Measurements from ENCODE around the gene IRF1. TPM values are rescaled to one million over a fixed set of nuclear protein-coding genes. Genes with fewer than 3 reads are reported as not detected.

IRF1 gene
- polyA plus RNA-seq, 4 donors: 13.9 to 23.8 (median 18.9) TPM

DNA sequence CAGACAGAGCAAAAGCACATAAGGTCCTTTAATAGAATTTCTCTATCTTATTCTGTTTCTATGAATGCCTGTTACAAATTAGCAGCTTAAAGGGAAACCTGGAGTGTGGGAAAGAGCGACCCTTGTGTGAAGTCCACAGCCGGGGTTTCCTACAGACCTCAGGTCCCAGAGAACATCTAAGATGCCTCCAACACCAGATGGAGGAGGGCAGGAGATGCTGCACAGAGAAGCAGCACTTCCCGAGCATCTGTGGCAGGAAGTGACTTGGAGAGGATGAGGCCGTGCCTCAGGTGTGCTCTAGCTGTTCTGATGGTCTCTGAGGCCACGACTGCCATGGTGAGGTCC, 26.8 kb downstream of the IRF1 start:
- no peak for DNase-seq (ENCODE audit: low read depth in 4 of 4, low spot score in 2 of 4)

DNA sequence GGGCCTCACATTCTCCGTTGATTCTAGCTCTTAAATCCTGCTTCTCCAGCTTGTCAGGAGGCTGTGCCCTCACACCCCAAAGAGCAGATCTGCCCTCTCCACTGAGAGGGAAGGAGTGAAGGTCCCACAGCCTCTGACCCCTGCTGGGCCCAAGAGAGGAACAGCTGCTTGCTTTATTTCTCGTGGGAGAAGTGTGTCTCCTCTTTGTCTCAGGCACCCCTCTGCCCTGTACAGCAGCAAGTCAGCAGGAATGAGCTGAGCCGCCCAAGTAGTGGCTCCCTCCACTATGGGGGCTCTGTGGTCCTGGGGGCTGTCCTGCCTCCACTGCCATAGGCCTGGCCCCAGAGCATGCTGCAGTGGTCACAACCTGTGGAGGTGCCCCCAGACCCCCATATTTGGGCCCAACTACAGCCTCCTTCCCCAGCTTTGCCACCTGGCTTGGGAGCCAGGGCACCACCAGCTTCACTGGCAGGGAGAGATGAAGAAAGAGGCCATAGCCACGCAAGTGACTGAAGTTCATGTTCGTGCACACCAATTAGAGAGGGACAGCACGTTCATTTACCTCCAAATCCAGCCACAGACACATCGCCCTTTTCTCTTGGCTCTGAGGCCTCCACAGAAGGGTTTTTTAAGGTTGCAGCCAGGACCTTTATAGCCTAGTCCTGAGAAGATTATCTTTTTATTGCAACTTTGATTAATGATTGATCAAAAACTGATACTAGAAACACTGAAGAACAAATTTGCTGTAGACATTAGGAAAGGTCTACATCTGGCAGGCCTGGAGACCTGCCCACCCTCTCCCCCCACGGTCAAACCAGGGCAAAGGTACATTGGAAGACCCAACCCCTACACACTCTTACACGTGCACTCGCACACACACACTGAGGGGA, 27.5 kb downstream of the IRF1 start:
- no peak for DNase-seq (ENCODE audit: low read depth in 4 of 4, low spot score in 2 of 4)

DNA sequence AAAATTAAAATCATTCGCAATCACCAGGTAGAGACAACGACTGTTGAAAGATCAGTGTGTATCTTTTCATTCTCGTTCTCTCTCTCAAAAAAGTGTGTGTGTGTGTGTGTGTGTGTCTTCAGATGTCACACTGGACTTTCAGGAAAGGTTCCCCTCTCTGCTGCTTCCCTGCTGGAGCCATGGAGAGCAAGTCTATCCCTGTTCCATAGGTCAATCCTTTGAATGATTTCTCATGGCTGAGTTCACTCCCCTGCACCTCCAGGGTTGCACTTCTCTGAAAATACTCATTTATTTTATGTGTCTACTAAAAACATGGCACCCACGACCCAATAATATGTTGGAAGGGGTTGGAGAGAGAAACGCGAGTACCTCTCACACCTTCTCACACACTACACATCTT, 28.2 kb downstream of the IRF1 start:
- no peak for DNase-seq (ENCODE audit: low read depth in 4 of 4, low spot score in 2 of 4)

DNA sequence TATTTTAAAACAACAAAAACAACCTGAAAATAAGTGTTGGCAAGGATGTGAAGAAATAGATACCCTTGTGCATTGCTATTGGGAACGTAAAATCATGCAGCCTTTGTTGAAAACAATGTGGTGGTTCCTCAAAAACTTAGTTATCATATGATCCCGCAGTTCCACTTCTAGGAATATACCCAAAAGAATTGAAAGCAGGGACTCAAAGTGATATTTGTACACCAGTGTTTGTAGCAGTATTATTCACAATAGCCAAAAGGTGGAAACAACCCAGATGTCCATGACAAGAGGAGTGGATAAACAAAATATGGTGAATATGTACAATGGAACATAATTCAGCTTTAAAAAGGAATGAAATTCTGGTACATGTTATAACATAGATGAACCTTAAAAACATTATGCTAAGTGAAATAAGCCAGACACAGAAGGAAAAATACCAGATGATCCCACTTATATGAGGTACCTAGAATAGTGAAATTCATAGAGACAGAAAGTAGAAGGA, 29.0 kb downstream of the IRF1 start:
- DNase-seq (ENCODE audit: low read depth in 4 of 4, low spot score in 2 of 4): no peak

DNA sequence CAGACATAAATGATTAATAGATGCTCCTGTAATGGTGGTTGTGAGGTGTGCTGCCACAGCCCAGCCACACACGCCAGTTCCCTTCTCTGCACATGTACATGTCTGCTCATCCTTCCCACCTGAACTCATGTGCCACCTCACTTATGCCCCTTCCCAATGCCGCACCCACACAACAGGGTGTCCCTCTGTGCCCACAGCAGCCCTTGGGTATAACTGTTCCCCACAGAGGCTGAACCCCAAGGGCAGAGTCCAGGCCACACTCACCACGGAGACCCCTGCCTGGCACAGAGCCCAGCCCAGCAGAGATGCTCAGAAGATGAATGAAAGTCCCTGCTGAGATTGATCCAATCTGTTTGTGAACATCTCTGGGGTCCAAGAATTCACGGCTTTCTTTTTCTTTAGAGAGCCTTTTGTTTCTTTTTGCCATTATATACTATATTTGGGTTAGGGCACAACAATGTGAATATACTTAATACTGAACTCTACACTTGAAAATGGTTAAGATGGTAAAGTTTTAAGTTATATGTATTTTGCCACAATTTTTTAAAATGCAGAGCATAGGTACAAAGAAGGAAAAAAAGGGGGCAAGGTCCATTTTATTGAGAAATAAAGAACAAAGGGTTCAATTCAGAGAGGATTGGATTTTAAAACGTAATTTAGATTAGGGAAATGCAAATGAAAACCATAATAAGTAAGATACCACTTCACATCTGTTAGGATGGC, 29.6 kb downstream of the IRF1 start:
- no peak for DNase-seq (ENCODE audit: low read depth in 4 of 4, low spot score in 2 of 4)

DNA sequence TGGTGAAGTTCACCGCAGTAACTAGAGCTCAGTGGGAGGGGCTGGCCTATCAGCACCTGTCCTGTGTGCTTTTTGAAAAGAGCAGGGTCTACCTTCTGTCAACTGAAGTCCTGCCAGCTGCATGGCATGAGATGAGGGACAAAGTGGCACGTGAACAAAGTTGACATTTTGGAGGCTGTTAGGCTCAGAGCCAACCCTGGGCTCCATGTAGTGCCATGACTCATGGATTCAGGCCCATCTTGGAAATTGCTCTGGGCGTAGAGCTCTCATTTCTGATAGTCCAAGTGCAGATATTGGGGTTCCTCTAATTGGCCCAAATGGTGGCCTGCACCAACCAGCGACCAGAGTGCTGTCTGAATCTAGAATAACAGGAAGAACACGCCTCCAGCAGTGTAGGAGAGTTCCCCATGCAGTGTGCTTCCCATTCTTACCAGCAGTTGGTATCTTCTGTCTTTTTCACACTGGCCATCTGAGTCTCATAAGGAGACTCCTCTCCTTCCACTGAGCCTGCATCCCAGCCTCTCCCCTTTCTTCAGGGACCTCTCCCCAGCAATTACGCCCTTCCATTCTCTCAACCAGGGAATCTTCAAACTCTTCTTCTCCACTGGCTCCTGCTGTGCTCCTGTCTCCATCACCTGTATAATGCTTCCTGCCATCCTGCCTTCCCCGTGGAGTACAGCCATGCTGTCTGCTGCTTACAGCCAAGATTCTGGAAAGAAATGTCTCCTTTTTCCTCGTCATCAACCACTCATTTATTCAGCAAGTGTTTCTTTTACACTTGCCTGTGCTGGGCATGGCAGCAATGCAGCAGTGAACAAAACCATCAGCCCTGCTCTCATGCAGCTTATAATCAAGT, 30.4 kb downstream of the IRF1 start:
- no peak for DNase-seq (ENCODE audit: low read depth in 4 of 4, low spot score in 2 of 4)

DNA sequence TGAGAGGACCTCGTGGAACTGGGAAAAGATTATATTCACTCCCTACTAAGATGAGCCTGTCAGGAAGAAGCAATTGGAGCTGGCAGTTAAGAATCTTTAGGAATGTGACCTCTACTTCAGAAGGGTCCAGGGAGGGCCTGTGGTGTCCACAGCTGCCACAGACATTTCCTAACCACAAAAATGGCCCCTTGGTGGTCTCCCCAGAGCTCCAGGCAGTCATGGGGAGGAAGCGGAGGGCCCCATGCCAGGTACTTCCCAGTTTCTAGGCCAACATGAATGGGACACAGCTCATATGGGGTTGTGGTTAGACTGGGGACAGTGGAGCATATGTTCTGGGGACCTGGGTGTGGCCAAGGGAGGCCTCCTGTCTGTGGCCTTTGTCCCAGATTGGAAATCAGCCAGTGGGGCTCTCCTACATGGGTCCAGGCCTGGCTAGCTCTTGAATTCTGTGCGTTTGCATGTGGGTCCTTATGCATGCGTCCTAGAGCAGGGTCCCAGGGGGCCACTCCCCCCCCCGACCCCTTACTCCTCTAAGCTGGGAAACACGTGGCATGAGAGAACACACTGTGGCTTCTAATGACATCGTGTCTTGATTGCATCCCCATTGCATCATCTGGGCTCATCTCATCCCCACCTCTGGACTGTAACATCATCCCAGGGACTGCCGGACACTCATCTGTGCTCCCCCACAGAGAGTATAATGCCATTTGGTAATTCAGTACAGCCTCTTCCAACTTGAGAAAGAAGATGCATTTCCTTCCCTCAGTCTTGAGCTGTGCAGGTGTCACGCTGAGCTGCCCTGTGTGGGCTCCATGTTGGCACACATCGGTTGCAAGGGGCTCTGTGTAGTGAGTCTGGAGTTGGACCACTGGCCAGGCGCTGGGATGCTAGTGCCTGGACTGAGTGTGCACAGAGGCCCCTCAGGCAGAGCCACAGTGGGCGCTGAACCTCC, 31.3 kb downstream of the IRF1 start:
- DNase-seq (ENCODE audit: low read depth in 4 of 4, low spot score in 2 of 4): no peak

DNA sequence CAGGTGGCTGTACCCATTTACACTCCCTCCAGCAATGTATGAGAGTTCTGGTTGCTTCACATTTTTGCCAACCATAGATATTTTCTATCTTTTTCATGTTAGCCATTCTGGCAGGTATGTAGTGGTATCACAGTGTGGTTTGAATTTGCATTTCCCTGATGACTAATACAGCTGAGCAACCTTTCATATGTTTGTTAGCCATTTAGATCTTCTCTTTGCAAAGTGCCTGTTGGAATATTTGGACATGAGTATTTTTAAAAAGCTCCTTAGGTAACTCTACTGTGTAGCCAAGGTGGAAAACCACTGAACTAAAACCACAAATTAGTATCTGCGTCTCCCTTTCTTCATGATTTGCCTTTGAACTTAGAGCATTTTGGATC, 31.9 kb downstream of the IRF1 start:
- no peak for DNase-seq (ENCODE audit: low read depth in 4 of 4, low spot score in 2 of 4)

DNA sequence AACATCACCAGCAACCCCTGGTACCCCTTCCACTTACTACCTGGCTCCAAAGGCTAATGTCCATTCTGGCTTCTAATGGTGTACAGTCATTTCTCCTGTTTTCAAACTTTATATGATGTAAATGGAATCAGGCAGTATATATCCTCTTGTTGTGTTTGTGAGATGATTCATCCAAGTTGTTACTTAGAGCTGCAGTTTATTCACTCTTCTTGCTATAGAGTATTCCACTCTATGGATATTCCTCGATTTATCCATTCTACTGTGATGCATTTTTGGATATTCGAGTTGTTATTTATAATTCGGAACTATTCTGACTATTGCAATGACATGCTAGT, 32.4 kb downstream of the IRF1 start:
- DNase-seq (ENCODE audit: low read depth in 4 of 4, low spot score in 2 of 4): no peak

DNA sequence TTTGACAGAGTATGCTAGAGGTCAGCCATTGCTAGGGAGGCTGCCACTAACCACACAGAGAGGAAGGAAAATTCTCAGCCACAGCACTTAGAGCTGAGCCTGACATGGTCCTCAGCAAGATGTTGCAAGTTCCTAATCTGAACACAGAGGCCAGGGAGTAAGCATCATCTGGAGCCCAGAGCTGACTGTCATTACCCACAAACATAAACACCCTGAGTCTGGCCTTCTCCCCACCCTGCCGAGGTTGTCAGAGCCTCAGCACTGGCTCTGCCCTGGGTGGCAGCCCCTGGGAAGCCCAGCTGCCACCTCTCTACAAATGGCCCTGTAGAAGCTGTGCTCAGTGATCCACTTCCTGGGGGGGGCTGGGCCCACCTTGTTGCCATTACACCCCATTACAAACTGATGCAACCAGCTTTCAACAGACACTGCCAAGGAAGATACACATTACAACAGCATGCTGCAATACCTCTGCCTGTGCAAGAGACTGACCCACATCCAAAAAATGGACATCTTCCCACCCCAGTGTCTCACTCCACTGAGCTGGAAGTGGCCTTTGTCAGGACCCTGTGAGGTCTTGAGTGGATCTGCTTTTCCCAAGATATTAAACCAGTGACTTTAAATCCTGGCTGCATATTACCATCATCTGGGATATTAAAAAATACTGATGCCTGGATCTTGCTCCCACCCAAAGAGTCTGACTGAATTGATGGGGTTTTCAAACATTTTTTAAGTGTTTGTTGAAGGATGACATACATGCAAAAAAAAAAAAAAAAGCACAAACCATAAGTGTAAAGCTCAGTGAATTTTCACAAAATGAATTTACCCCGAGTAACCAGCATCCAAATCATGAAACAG, 33.0 kb downstream of the IRF1 start:
- no peak for DNase-seq (ENCODE audit: low read depth in 4 of 4, low spot score in 2 of 4)

DNA sequence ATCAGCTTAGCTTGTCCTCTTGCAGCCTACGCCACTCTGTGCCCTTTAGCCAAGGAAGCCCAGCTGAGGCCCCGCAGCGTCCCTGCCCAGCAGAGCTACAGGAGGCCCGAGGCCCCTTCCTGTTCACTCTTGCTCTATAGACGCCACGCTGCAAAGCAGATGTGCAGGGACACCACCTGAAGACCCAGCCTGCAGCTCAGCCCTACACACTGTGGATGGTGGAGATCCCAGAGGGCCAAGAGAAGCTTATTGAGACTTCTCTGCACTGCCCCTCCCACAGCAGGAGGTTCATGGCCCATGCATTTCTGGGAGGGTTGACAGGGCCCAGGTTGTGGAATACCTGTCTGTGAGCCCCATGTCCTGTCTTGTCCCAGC, 33.6 kb downstream of the IRF1 start:
- DNase-seq (ENCODE audit: low read depth in 4 of 4, low spot score in 2 of 4): no peak

DNA sequence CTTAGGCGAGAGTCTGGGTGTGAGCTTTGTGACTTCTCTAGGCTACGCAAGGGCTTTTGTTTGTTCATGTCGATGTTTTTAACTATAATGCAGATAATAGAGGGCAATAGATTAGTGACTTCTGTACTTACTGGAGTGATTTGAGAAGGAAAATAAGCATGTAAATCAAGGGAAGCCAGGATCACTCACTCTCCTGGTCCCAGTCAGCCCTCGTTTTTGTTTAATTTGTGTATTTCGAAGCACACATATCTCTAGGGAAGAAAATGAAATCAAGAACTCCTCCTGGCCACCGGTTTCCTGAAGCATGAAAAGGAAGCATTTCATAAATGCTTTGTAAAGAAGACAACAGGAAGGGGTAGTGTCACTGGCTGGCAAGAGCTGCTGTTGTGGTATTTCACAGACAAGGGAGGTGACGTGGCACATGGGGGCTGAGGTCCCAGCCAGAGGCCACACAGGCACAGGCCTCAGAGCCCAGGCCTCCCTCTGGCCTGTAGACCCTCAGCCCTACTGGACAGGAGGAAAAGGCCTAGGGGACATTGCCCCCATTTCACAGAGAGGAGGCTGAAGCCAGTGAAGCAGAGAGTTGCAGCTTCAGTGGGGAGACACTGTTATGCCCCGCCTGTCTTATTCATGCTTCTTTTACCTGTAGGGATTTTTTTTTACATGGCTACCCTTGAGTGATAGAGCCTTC, 34.1 kb downstream of the IRF1 start:
- no peak for DNase-seq (ENCODE audit: low read depth in 4 of 4, low spot score in 2 of 4)

DNA sequence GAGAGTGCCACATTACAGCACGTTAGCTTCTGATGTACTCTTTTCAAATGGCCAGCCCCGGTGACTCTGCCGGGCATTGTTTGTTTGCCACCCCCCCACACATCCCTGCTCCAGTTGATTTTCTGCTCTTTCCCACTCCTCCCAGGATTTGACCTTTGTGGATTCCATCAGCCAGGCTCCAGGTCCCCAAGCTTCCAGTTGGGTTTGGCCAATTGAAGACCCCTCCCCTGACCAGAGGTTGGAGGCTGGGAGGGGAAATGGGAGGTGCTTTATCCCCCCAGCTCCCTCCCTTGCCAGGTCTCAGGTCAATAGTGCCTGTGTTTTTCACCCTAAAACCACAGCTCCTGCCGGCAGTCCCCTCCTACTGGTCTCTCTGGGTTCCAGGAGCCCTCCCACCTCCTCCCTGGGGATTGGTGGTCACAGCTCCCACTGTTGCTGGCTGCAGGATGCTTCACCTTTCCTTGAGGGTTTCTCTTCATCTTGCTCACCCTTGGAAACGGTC, 34.9 kb downstream of the IRF1 start:
- DNase-seq (ENCODE audit: low read depth in 4 of 4, low spot score in 2 of 4): no peak

DNA sequence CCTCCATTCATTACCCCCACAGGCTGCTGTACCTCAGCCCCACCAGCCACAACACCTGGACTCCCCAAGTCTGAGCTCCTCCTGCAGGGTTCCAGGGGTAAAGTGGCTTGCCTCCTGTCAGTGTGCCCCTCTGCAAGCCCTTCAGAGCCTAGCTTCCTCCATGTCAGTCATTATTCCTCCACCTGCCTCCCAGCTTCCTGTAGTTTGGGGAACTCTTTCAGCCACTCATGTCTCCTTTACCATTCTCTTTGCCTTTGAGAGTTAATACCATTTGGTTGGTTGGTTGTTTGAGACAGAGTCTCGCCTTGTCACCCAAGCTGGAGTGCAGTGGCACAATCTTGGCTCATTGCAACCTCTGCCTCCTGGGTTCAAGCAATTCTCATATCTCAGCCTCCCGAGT, 36.2 kb downstream of the IRF1 start:
- no peak for DNase-seq (ENCODE audit: low read depth in 4 of 4, low spot score in 2 of 4)

DNA sequence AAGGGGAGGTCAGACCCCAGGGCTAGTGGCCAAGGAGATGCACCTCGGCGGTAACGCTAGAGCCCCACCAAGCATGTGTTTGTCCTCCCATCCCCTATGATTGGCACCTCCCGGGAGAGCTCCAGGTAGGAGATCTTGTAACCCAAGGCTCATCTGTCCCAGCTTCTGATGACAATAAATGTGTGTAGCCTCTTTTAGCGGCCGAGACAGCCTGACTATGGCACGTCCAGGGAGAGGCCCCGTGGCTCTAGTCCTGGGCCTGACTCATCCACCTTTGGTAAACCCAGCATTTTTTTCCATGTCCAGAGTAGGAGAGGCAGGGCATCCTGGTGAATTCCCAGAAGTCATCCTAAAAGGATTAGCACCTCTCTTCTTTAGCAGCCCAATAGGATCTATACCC, 39.2 kb downstream of the IRF1 start:
- DNase-seq (ENCODE audit: low read depth in 4 of 4, low spot score in 2 of 4): no peak

DNA sequence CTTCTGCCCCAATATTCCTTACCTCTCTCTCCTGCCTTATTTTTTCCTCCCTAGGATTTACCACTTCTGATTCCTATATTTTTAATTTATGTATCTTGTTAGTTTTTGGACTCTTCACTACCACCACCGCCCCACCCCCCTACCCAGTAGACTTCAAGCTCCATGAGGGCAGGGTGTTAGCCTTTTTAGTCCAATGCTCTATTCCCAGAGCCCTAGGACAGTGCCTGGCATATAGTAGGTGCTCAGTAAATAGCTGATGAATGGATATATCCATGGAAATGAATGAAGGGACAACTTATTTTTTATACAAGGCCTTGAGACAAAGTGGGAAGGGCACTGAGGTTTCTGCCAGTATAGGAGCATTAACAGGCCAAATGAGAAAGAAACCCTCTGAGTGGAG, 41.5 kb downstream of the IRF1 start:
- no peak for DNase-seq (ENCODE audit: low read depth in 4 of 4, low spot score in 2 of 4)

DNA sequence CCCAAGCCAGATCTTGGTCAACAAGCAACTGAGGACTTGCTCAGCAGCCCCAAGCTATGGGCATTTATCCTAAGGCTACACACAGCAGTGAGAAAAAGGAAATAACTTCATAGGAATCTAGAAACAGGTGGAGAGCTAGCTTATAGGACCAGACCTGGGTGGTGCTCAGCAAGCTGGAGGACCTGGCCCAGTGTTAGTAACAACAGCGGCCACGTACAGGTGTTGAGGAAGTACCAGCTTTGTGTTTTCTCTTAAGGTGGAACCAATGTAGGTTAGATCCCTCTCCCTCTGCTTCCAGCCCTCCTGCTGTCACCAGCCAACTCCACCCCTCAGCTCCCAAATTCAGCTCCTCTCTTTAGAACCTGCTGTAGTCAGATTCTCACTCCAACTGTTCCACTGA, 43.4 kb downstream of the IRF1 start:
- no peak for DNase-seq (ENCODE audit: low read depth in 4 of 4, low spot score in 2 of 4)

DNA sequence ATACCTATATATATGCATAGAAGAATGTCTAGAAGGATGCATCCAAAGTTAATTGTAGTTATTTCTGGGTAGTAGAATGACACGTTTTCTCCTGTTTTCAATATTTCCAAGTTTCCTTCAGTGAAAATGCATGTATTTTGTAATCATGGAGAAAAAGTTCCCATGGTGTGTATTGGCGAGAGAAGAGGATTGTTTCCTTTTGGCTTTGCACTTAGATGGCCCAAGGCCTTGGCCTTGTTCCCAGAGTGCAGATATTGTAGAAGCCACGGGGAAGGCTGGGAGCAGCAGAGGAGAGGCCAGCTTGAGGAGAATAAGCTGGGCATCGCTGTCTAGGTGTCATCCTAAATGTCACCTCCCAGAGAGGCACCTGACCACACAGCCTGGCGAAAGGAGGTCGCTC, 44.0 kb downstream of the IRF1 start:
- no peak for DNase-seq (ENCODE audit: low read depth in 4 of 4, low spot score in 2 of 4)

DNA sequence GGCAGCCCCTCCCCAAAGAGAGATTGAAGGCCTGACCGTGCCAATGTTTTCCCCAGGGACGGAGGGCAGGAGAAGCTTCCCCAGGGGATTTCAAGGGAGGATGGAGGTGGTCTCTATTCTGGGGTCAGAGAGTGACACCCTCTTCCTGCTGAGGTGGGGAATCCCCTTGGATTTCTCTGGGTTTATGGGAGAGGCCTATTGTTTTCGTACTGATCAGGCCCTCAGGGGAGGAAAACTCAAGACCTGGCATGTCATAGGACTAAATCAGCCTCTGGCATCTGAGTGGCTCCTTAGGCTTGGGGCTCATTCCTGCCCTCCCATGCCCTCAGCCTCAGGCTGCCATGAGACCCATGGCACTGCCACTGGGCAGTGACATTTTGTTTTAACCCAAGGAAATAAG, 44.6 kb downstream of the IRF1 start:
- DNase-seq (ENCODE audit: low read depth in 4 of 4, low spot score in 2 of 4): no peak
